ENCODE data around the gene KRTAP5-7. TPM values are rescaled to one million over a fixed set of nuclear protein-coding genes. Genes with fewer than 3 reads are reported as not detected.

KRTAP5-7 gene
- total RNA-seq, 1 experiment from 2014 or later = not detected

- intact Hi-C loops (cut with micrococcal nuclease) = no loop called here
- ATAC-seq = no peak
Measured at GRCh38 chr11:71495286-71496230, 31.5 kb upstream of the KRTAP5-7 start.

DNA sequence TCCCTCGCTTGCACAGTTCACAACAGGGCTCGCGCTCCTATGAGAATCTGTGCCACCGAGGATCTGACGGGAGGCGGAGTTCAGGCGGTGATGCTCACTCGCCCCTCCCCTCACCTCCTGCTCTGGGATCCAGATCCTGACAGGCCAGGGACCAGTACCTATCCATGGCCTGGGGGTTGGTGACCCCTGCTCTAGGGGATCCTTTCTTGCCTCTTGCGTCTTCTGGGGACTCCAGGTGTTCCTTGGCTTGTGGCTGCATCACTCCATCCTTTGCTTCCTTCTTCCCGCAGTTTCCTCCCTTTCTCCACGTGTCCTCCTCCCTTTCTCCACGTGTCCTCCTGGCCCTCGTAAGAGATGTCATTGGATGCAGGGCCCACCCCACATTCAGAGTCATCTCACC, 30.6 kb upstream of the KRTAP5-7 start:
- BruUV-seq (replicated peaks) = no TSS peak
- no peak for TF ChIP-seq EZH2phosphoT487 (IDR thresholded peaks at IDR 0.05; ENCODE audit: borderline replicate concordance, low read length)
- TF ChIP-seq EZH2 (IDR thresholded peaks at IDR 0.05; ENCODE audit: low read length, unreplicated experiment) = no peak
- no peak for TF ChIP-seq CTCF (conservative IDR thresholded peaks at IDR 0.05; ENCODE audit: low read depth, low read length)
- ATAC-seq = no peak

More at GRCh38 chr11:71495286-71496230, 31.5 kb upstream of the KRTAP5-7 start:
- Histone ChIP-seq H3K27ac (ENCODE audit: low read length) (no peak overlapping the region), H3K4me1 (ENCODE audit: insufficient read depth, low read length) (peaks cover 14% of the 10 kb centered on the region; the same call in 1 of the 2 replicates), H3K9ac (ENCODE audit: low read length) (no peak overlapping the region), H3K4me2 (ENCODE audit: low read length) (no peak overlapping the region), H3K9me3 (ENCODE audit: low read length) (no peaks in the 10 kb centered on the region), H3K36me3 (ENCODE audit: low read depth, low read length) (peaks cover 36% of the 10 kb centered on the region), H3K79me2 (ENCODE audit: low read length) (no peaks in the 10 kb centered on the region), H3K9me2 (replicated peaks; ENCODE audit: low read length) (no peaks in the 10 kb centered on the region), H4K20me1 (ENCODE audit: low read length) (no peaks in the 10 kb centered on the region), H3F3A (ENCODE audit: low read length, unreplicated experiment) (no peaks in the 10 kb centered on the region), H3K27me3 (ENCODE audit: low read length) (no peaks in the 10 kb centered on the region), H2AFZ (ENCODE audit: low read length) (no peak overlapping the region), H3K4me3 (ENCODE audit: low read length) (no peak overlapping the region)
- TF ChIP-seq EZH2 (IDR thresholded peaks at IDR 0.05; ENCODE audit: low read length, unreplicated experiment) (no peak), EZH2phosphoT487 (IDR thresholded peaks at IDR 0.05; ENCODE audit: borderline replicate concordance, low read length) (no peak), CTCF (conservative IDR thresholded peaks at IDR 0.05; ENCODE audit: low read depth, low read length) (no peak)
- no TSS peak for BruUV-seq (replicated peaks)
- DNase-seq = no peak
- ChIA-PET CTCF (no interaction called here), POLR2A (ENCODE audit: unreplicated experiment) (no interaction called here)

GRCh38 chr11:71498091-71498490, 29.0 kb upstream of the KRTAP5-7 start:
- BruUV-seq (replicated peaks) = no TSS peak
- Histone ChIP-seq H2AFZ (ENCODE audit: low read length) (no peak overlapping the region), H3F3A (ENCODE audit: low read length, unreplicated experiment) (no peaks in the 10 kb centered on the region), H3K9me3 (ENCODE audit: low read length) (no peaks in the 10 kb centered on the region), H3K27me3 (ENCODE audit: low read length) (no peaks in the 10 kb centered on the region), H3K79me2 (ENCODE audit: low read length) (no peaks in the 10 kb centered on the region), H3K4me3 (ENCODE audit: low read length) (no peak overlapping the region), H3K9me2 (replicated peaks; ENCODE audit: low read length) (no peaks in the 10 kb centered on the region), H3K4me2 (ENCODE audit: low read length) (no peak overlapping the region), H3K27ac (ENCODE audit: low read length) (no peak overlapping the region), H3K36me3 (ENCODE audit: low read depth, low read length) (peaks cover 36% of the 10 kb centered on the region), H3K4me1 (ENCODE audit: insufficient read depth, low read length) (peaks cover 16% of the 10 kb centered on the region; the same call in 1 of the 2 replicates), H3K9ac (ENCODE audit: low read length) (no peak overlapping the region), H4K20me1 (ENCODE audit: low read length) (no peaks in the 10 kb centered on the region)
- POLR2A ChIA-PET (ENCODE audit: unreplicated experiment) = no interaction called here
- intact Hi-C loops (cut with micrococcal nuclease) = no loop called here
- no peak for DNase-seq
- TF ChIP-seq CTCF (conservative IDR thresholded peaks at IDR 0.05; ENCODE audit: low read depth, low read length) (no peak), EZH2phosphoT487 (IDR thresholded peaks at IDR 0.05; ENCODE audit: borderline replicate concordance, low read length) (no peak), EZH2 (IDR thresholded peaks at IDR 0.05; ENCODE audit: low read length, unreplicated experiment) (no peak)
- CTCF ChIA-PET = interaction anchor here (0.6 kb wide), 1 partner anchor 82 kb away, joined by 10 read pairs; no protein-coding TSS in a partner anchor
- no peak for ATAC-seq

More for the DNA sequence above, 30.6 kb upstream of the KRTAP5-7 start:
- intact Hi-C loops (cut with micrococcal nuclease) = no loop called here
- no peak for DNase-seq
- POLR2A ChIA-PET (ENCODE audit: unreplicated experiment) = no interaction called here
- Histone ChIP-seq H4K20me1 (ENCODE audit: low read length) (no peaks in the 10 kb centered on the region), H3K79me2 (ENCODE audit: low read length) (no peaks in the 10 kb centered on the region), H3K9me3 (ENCODE audit: low read length) (no peaks in the 10 kb centered on the region), H3K4me3 (ENCODE audit: low read length) (no peak overlapping the region), H2AFZ (ENCODE audit: low read length) (no peak overlapping the region), H3F3A (ENCODE audit: low read length, unreplicated experiment) (no peaks in the 10 kb centered on the region), H3K4me1 (ENCODE audit: insufficient read depth, low read length) (peaks cover 16% of the 10 kb centered on the region; the same call in 1 of the 2 replicates), H3K9me2 (replicated peaks; ENCODE audit: low read length) (no peaks in the 10 kb centered on the region), H3K36me3 (ENCODE audit: low read depth, low read length) (peaks cover 36% of the 10 kb centered on the region), H3K4me2 (ENCODE audit: low read length) (no peak overlapping the region), H3K27me3 (ENCODE audit: low read length) (no peaks in the 10 kb centered on the region), H3K9ac (ENCODE audit: low read length) (no peak overlapping the region), H3K27ac (ENCODE audit: low read length) (no peak overlapping the region)
- CTCF ChIA-PET = no interaction called here
